HCT116 (cell line): ENCODE data around the gene SERTAD3. TPM values are rescaled to one million over a fixed set of nuclear protein-coding genes. Genes with fewer than 3 reads are reported as not detected.
A peak's percentile ranks its signal among the peaks of the same experiment; 100 is the strongest.
"Not testable (repeated sequence)": the region's sequence is repeated elsewhere in the genome, so short reads cannot be mapped to it uniquely, and the experiment has no call there.

ENCODE experiments used
- ATAC-seq: fragments of 200-7000 bp; cut with Tn5 transposase; 2 replicates; pipeline ENCODE4 v1.9.1; 2020; ENCODE audit warnings: mild to moderate bottlenecking, moderate library complexity
- BruUV-seq: library from RNA; stranded (reverse); fragments of 400-500 nt; replicated peaks from 2 replicates; lab custom pipeline; 2021; lab: Mats Ljungman, UMichigan
- CTCF ChIA-PET: fragments of 300-600 bp; sonication (Branson Sonifier 250); formaldehyde crosslinking; loops from one replicate; lab custom pipeline; 2021; ENCODE audit warnings: antibody characterized with exemption; lab: Charles Lee
- POLR2A ChIA-PET: fragments of 300-600, 350-600 bp; sonication (Branson Sonifier 250); formaldehyde crosslinking; loops from one replicate; lab custom pipeline; 2021; ENCODE audit warnings: antibody characterized with exemption; lab: Charles Lee
- RAD21 ChIA-PET, 2 experiments: fragments of 300-600 bp; sonication (Branson Sonifier 250); formaldehyde crosslinking; loops; one replicate each; lab custom pipeline; 2023; ENCODE audit warnings: low total read pairs in 2 of 2; ENCODE audit not compliant: uncharacterized antibody in 2 of 2, unreplicated experiment in 2 of 2, low non-redundant PET in 1 of 2; lab: Charles Lee
- DNase-seq: peaks from one replicate; pipeline ENCODE4 v3.0.0-alpha.2; 2010; ENCODE audit warnings: low read depth, low spot score
- H2AFZ ChIP-seq: fragments of 200-600 bp; shearing (Covaris generic), sonication (generic); 2 replicates; pipeline ENCODE4 v1.6.1; 2017; ENCODE audit warnings: low read depth, mixed run types, mixed read lengths, antibody characterized with exemption, low read length; ENCODE audit not compliant: poor library complexity, severe bottlenecking
- H3K27ac ChIP-seq: 2 replicates; pipeline ENCODE4 v1.5.1; 2012; ENCODE audit warnings: low read depth, low read length
- H3K27me3 ChIP-seq: fragments of 200-600 bp; sonication (generic); 2 replicates; pipeline ENCODE4 v1.6.1; 2016; ENCODE audit warnings: mixed run types, low read length, mixed read lengths; ENCODE audit not compliant: insufficient read depth
- H3K36me3 ChIP-seq, 2 experiments: fragments of 200-500 bp in 1 of 2; fragments of 200-600 bp in 1 of 2; sonication (Bioruptor generic) in 1 of 2; sonication (generic) in 1 of 2; 2 replicates each; pipeline versions ENCODE4 v1.5.1 to v1.6.1; 2014 to 2016; ENCODE audit warnings: low read length in 2 of 2, inconsistent platforms in 1 of 2, mixed read lengths in 1 of 2, mixed run types in 1 of 2; ENCODE audit not compliant: insufficient read depth in 2 of 2, control insufficient read depth in 1 of 2
- H3K4me1 ChIP-seq, 2 experiments: fragments of 200-600 bp in 1 of 2; sonication (generic) in 1 of 2; 2 replicates each; pipeline versions ENCODE4 v1.5.1 to v1.6.1; 2012 to 2017; ENCODE audit warnings: low read length in 2 of 2, inconsistent platforms in 1 of 2, mild to moderate bottlenecking in 1 of 2, mixed read lengths in 1 of 2, mixed run types in 1 of 2, moderate library complexity in 1 of 2; ENCODE audit not compliant: insufficient read depth in 2 of 2, control insufficient read depth in 1 of 2
- H3K4me2 ChIP-seq: fragments of 200-600 bp; sonication (generic); 2 replicates; pipeline ENCODE4 v1.6.1; 2017; ENCODE audit warnings: mixed run types, low read length, mixed read lengths
- H3K4me3 ChIP-seq, 2 experiments: fragments of 200-600 bp in 1 of 2; sonication (generic) in 1 of 2; replicated peaks in 1 of 2; 2 replicates each; pipeline ENCODE4 v1.5.1; 2011 to 2016; ENCODE audit warnings: low read length in 2 of 2, control low read depth in 1 of 2, low read depth in 1 of 2, mild to moderate bottlenecking in 1 of 2, mixed read lengths in 1 of 2, mixed run types in 1 of 2
- H3K79me2 ChIP-seq: fragments of 200-600 bp; sonication (generic); 2 replicates; pipeline ENCODE4 v1.6.1; 2017; ENCODE audit warnings: mild to moderate bottlenecking, mixed run types, low read length, moderate library complexity, mixed read lengths; ENCODE audit not compliant: insufficient read depth
- H3K9ac ChIP-seq: fragments of 200-600 bp; sonication (generic); 2 replicates; pipeline ENCODE4 v1.6.1; 2016; ENCODE audit warnings: low read length, mixed read lengths
- H3K9me2 ChIP-seq: fragments of 200-600 bp; sonication (generic), shearing (Covaris generic); 2 replicates; pipeline ENCODE4 v1.6.1; 2017; ENCODE audit warnings: mixed run types, mild to moderate bottlenecking, moderate library complexity; ENCODE audit not compliant: insufficient read depth
- H3K9me3 ChIP-seq, 2 experiments: fragments of 200-500 bp in 1 of 2; fragments of 200-600 bp in 1 of 2; sonication (Bioruptor generic) in 1 of 2; sonication (generic) in 1 of 2; 2 replicates each; pipeline ENCODE4 v1.6.1; 2014 to 2017; ENCODE audit warnings: low read length in 2 of 2, mixed read lengths in 2 of 2, inconsistent platforms in 1 of 2, low read depth in 1 of 2, mild to moderate bottlenecking in 1 of 2, mixed run types in 1 of 2, moderate library complexity in 1 of 2; ENCODE audit not compliant: control insufficient read depth in 1 of 2, insufficient read depth in 1 of 2
- H4K20me1 ChIP-seq: fragments of 200-600 bp; sonication (generic), shearing (Covaris generic); 2 replicates; pipeline ENCODE4 v1.6.1; 2017; ENCODE audit warnings: mixed run types, mild to moderate bottlenecking, moderate library complexity; ENCODE audit not compliant: insufficient read depth
- CBX3 ChIP-seq: IDR thresholded peaks from 2 replicates; pipeline ENCODE4 v1.6.1; 2012; ENCODE audit warnings: low read depth
- CEBPB ChIP-seq: IDR thresholded peaks from 2 replicates; pipeline ENCODE4 v1.6.1; 2012; ENCODE audit warnings: low read depth
- FOSL1 ChIP-seq: IDR thresholded peaks from 2 replicates; pipeline ENCODE4 v1.6.1; 2012; ENCODE audit warnings: low read depth
- JUND ChIP-seq: IDR thresholded peaks from 2 replicates; pipeline ENCODE4 v1.6.1; 2012
- POLR2AphosphoS5 ChIP-seq: IDR thresholded peaks from 2 replicates; pipeline ENCODE4 v1.6.1; 2011; ENCODE audit warnings: mild to moderate bottlenecking, low read depth, low read length, moderate library complexity
- SIN3A ChIP-seq: IDR thresholded peaks from 2 replicates; pipeline ENCODE4 v1.6.1; 2012; ENCODE audit warnings: low read depth
- SP1 ChIP-seq: IDR thresholded peaks from 2 replicates; pipeline ENCODE4 v1.6.1; 2012; ENCODE audit warnings: low read depth
- intact Hi-C: fragments of 100-400 bp; cut with micrococcal nuclease; formaldehyde crosslinking; loops from 2 replicates; pipeline ENCODE4 v1.10.0; 2022
- total RNA-seq: library from RNA; stranded (reverse); gene quantifications from one replicate; pipeline ENCODE4 v1.2.1, GENCODE V29; 2021; ENCODE audit not compliant: unreplicated experiment
- TF ChIP-seq, protein P1 (sequence below): IDR thresholded peaks from 2 replicates; pipeline ENCODE4 v1.6.1; 2012

SERTAD3 gene
- total RNA-seq, 1 experiment from 2014 or later = 32.4 TPM

DNA sequence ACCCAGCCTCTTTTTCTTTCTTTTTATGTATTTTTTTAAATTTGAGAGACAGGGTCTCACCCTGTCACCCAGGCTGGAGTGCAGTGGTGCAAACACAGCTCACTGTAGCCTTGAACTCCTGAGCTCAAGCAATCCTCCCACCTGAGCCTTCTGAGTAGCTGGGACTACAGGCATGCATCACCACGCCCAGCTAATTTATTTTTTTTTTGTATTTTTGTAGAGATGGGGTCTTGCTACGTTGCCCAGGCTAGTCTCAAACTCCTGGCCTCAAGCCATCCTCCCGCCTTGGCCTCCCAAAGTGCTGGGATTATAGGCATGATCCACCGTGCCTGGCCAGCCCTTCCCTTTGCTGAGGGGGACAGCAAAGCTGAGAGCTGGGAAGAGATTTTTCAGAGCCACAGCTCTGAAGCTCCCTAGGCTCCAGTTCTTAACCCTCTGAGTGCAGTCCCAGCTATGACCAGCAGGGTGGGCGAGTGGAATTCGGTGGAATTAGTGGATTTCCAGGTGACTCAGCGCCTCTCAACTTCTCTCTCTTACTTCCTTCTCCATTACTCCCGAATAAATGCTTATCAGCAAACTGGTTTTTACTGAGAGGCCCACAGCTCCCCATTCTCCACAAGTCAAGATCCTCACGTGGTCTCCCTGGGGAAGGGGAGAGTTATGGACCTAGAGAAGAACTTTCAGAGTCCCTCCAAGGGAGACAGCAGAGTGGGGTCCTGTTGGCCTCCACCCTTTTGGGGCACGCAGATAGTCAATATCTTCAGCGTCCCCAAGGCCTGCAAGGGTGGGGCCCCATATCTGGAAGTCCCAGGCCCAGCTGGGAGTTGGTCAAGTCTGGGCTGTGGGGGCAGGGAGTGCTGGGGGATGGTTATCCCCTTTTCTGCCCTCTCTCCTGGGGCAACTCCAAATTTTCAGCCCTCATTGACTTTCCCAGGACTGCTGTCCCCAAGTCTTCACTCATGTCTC, 20.2 kb upstream of the SERTAD3 start (continued):
- TF ChIP-seq FOSL1 = no peak; the same call in 1 of the 2 replicates

DNA sequence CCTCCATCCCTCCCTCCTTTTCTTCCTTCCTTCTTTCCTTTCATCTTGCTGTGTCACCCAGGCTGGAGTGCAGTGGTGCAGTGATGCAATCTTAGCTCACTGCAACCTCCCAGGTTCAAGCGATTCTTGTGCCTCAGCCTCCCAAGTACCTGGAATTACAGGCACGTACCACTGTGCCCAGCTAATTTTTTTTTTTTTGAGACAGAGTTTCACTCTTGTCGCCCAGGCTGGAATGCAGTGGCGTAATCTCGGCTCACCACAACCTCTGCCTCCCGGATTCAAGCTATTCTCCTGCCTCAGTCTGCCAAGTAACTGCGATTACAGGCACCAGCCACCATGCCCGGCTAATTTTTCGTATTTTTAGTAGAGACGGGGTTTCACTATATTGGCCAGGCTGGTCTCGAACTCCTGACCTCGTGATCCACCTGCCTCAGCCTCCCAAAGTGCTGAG, 19.5 kb upstream of the SERTAD3 start:
- peak overlapping the region; percentile 89 for H3K27ac ChIP-seq
- not testable (repeated sequence) for H2AFZ ChIP-seq, H3K36me3 ChIP-seq, H4K20me1 ChIP-seq
- peak overlapping the region; percentile 94 for H3K9ac ChIP-seq
- intact Hi-C loops = loop anchor here (2.0 kb wide), 1 partner anchor 139 kb away; no protein-coding TSS in a partner anchor
- peak; percentile 4; the same call in 1 of the 2 replicates for ATAC-seq
- peak; percentile 24; the same call in 1 of the 2 replicates for TF ChIP-seq JUND
- peak; percentile 26 for TF ChIP-seq SP1
- TF ChIP-seq, protein P1, sequence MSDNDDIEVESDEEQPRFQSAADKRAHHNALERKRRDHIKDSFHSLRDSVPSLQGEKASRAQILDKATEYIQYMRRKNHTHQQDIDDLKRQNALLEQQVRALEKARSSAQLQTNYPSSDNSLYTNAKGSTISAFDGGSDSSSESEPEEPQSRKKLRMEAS = 0 out of 2 replicates have a peak, but pooled peaks have one; percentile 8
- TF ChIP-seq SIN3A = peak; percentile 12; the same call in 1 of the 2 replicates
- TF ChIP-seq POLR2AphosphoS5 = peak; percentile 43; the same call in 1 of the 2 replicates
- peak; percentile 54; the same call in 1 of the 2 replicates for TF ChIP-seq CBX3
- peak; percentile 91 for TF ChIP-seq CEBPB
- TF ChIP-seq, all 23 proteins: peak for 7; not testable (repeated sequence) for 16
- H3K27me3 ChIP-seq, H3K9me2 ChIP-seq, H3K9me3 ChIP-seq, DNase-seq: not testable (repeated sequence)
- peak overlapping the region; percentile 93 to 95 for H3K4me3 ChIP-seq
- CTCF ChIA-PET = interaction anchor here (0.8 to 3.3 kb wide), 19 partner anchors 10 to 323 kb away, joined by 3 to 30 read pairs (median 5); partner anchors contain the start of genes LTBP4 and SERTAD1
- peaks cover 22% of the 10 kb centered on the region; the same call in 1 of the 2 replicates for H3K79me2 ChIP-seq
- H3K4me2 ChIP-seq = peak overlapping the region; percentile 94
- TSS peak; percentile 88 for BruUV-seq
- RAD21 ChIA-PET = interaction anchor here (0.7 to 2.5 kb wide), 7 partner anchors 10 to 139 kb away, joined by 3 to 7 read pairs (median 3); no protein-coding TSS in a partner anchor
- POLR2A ChIA-PET = interaction anchor here (1.0 to 4.0 kb wide), 10 partner anchors 9 to 139 kb away, joined by 3 to 24 read pairs (median 6); partner anchors contain the start of genes SERTAD1 and SERTAD3
- peaks cover 13 to 34% of the 10 kb centered on the region in 2 experiments for H3K4me1 ChIP-seq
